HG02588 (cell line): Measurements from ENCODE around the gene PPIF.
"Not testable (repeated sequence)": the region's sequence is repeated elsewhere in the genome, so short reads cannot be mapped to it uniquely, and the experiment has no call there.

Experiments used
- ATAC-seq: cut with Tn5 transposase; IDR thresholded peaks from one replicate; pipeline ENCODE4 v1.9.1; 2021; ENCODE audit warnings: mild to moderate bottlenecking, moderate library complexity; ENCODE audit not compliant: unreplicated experiment

The PPIF gene

GRCh38 chr10:79329529-79329928 is 17.7 kb upstream of the PPIF start:
- ATAC-seq: no peak

GRCh38 chr10:79331226-79331625 is 16.0 kb upstream of the PPIF start:
- peak; percentile 10 for ATAC-seq

DNA sequence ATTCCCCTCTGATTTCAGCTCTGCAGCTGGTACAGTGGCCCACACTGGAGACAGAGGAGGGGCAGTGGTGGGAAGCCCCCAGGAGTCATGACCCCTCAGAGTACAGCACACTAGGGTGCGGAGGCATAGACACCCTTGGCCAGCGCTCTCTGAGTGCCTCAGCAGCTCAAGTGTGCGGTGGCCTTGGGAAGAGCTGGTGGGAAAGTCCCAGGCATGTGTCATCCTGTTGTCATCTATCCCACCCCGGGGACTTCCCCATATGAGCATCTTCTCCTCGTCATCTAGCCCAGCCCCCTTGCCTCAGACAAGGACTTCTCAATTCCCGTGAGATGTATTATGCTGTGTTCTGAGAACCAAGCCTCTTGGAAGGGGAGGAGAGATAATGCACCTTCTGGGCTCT is 15.6 kb upstream of the PPIF start:
- peak; percentile 82 for ATAC-seq

- not testable (repeated sequence) for ATAC-seq
Observed at GRCh38 chr10:79332610-79333315, 14.5 kb upstream of the PPIF start.

DNA sequence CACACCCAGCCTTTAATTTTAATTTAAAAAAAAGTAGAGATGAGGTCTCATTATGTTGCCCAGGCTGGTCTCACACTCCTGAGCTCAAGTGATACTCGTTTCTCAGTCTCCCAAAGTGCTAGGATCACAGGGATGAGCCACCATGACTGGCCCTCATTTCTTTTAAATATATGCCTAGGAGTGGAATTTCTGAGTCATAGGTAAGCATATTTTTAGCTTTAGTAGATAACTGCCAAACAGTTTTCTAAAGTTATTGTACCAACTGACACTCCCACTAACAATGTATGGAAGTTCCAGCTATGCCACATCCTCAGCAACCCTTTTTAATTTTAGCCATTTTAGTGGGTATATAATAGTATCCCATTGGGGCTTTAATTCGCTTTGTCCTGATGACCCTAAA is 13.8 kb upstream of the PPIF start:
- no peak for ATAC-seq

- ATAC-seq: no peak
Observed at GRCh38 chr10:79334573-79334972, 12.7 kb upstream of the PPIF start.

DNA sequence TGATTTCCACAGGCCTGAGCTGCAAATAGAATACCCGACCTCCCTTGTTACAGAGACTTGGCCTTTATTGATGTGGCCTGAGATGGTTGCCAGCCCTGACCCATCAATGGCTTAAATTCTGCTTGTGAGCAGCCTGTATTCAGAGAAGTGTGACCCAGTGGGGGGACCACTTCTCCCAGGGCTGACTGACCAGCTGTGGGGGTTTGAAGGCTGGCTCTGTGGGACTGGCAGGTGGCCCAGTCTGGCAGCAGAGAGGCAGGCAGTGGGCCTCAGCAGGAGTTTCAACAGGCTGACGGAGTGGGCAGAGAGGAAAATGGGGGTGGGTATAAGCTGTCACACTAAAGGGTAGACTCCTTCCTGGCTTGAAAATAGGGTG is 12.2 kb upstream of the PPIF start:
- no peak for ATAC-seq

GRCh38 chr10:79335470-79336235 is 11.6 kb upstream of the PPIF start:
- ATAC-seq: no peak

- no peak for ATAC-seq
Observed at GRCh38 chr10:79336276-79336675, 11.0 kb upstream of the PPIF start.

DNA sequence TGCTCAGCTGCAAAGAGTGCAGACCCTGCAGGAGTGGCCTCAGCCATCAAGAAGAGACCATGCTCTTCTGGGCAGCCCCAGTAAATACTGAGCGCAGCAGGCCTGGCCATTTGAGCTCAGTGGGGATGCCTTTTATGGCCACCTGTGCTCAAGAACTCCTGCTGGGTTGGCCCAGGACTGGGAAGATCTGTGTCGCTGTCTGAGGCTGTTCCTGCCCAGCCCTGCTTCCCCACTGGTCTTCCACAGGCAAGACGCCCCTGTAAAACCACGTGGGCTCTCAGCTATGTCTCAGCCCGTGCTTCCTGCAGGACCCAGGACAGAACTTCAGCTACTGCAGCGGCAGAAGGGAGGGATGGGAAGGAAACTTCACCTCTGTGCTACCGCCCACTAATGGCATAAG is 10.5 kb upstream of the PPIF start:
- no peak for ATAC-seq

DNA sequence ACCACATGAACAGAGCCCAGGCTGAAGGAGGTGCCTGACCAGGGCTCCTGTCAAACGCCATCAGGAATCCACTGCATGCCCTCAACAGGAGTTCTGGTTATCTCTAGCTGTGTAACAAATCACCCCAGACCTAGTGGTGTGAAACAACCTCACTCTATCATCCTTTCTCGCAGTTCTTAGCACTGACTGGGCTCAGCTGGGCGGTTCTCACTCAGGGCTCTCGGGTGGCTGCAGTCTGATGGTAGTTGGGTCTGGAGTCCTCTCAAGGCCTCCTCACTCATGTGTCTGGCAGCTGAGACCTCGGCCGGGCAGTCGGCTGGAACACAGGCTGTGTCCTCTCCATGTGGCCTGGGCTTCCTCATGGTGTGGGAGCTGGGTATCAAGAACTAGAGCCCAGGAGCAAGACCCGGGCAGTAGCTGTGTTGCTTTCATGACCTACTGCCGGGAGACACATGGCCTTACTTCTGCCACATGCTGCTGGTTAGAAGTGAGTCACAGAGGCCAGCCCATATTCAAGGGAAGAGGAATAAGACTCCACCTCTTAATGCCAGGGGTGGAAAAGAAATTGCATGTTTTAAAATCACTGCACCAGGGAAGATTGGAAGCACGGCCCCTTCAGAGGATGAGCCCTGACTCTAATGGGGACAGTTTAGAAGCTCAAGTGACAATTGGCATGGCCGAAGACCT is 9.3 kb upstream of the PPIF start:
- ATAC-seq: not testable (repeated sequence)

- ATAC-seq: no peak
Observed at GRCh38 chr10:79339266-79339665, 8.0 kb upstream of the PPIF start.

GRCh38 chr10:79340646-79341244 is 6.5 kb upstream of the PPIF start:
- ATAC-seq: no peak

GRCh38 chr10:79342295-79342761 is 4.9 kb upstream of the PPIF start:
- no peak for ATAC-seq

- no peak for ATAC-seq
Observed at GRCh38 chr10:79342811-79343561, 4.3 kb upstream of the PPIF start.

DNA sequence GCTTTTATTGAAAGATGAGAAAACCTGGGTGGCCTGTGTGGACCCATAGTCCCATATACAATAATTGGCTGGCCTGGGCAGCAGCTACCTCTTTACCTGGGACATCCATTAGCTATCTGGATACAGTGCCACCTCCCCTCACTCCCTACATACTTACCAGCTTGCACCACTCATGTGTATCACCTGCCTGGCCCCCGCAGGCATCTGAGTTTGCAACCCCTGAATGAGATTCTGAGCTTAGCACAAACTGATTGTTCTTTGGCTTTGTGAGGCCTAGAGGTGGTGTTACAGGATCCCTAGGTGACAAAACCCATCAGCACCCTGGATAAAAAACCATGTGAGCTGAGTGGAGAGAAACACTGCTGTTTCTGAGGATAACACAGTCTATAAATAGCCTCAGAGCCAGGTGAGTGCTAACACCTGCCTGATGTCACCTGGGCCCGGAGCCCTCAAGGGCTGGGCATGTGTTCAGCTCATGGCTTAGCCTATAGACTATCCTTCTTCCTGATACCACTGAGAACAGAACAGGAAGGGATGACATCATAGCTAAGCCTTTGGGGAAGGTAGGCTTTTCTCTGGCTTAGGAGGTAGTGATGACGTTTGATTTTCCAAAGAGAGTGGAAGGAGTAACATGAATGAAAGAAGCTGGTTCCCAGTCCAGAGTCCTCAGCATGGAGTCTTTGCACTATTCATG is 2.6 kb upstream of the PPIF start:
- no peak for ATAC-seq

GRCh38 chr10:79345241-79346011 is 1.8 kb upstream of the PPIF start:
- ATAC-seq: no peak

DNA sequence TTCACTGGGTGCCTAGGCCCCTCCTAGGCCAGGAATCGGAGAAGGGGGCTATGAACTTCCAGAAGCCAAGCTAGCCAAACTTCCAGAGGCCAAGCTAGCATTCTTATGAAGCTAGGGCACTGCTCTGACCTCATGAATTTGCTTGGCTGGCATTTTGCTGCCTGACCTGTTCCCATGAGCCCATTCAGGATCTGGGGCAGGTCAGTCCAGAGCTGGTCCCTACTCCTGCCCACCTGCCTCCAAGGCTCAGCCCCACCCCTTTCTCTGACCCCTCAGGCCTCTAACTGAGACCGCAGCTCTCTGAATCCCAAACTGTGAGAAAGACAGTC is 1.3 kb upstream of the PPIF start:
- ATAC-seq: no peak

- ATAC-seq: no peak
Observed at GRCh38 chr10:79346388-79347225, 662 bp upstream of the PPIF start.
